GM12878 (cell line): ENCODE data around the gene THAP4.

Experiments
- EZH2 ChIP-seq: IDR thresholded peaks from 2 replicates; pipeline ENCODE4 v1.6.1; 2012; ENCODE audit warnings: low read depth, mild to moderate bottlenecking, control low read depth, inconsistent platforms, low read length, borderline replicate concordance; ENCODE audit not compliant: control insufficient read depth
- GABPA ChIP-seq: IDR thresholded peaks from 2 replicates; pipeline ENCODE4 v1.6.1; 2014; ENCODE audit warnings: antibody characterized with exemption, low read depth, mild to moderate bottlenecking, inconsistent platforms
- JUND ChIP-seq: IDR thresholded peaks from 2 replicates; pipeline ENCODE4 v1.6.1; 2012; ENCODE audit warnings: low read depth, mild to moderate bottlenecking, low read length, improper control_type of control experiment, moderate library complexity
- TF ChIP-seq, protein P1 (sequence below): fragments of 450-650 bp; IDR thresholded peaks from 2 replicates; pipeline ENCODE4 v1.6.1; 2017; ENCODE audit warnings: mild to moderate bottlenecking

DNA sequence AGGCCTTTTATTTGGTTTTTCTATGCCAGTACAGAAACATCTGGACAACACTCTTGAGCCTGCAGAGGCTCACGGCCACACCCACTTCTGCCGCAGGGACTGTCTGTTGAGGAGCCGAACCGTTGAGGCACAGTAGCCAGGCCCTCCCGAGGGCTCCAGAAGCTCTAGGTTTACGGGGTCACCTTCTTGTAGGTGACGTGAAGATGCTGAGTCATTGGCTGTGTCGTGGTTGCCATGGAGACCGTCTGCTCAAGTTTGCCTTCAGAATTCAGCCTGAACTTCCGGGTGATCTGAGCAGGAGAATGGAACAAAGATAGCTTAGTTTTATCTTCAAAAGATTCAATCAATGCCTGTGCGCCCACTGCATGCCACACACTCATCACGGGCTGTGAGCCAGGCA is 52.5 kb downstream of the THAP4 start:
- TF ChIP-seq, protein P1, sequence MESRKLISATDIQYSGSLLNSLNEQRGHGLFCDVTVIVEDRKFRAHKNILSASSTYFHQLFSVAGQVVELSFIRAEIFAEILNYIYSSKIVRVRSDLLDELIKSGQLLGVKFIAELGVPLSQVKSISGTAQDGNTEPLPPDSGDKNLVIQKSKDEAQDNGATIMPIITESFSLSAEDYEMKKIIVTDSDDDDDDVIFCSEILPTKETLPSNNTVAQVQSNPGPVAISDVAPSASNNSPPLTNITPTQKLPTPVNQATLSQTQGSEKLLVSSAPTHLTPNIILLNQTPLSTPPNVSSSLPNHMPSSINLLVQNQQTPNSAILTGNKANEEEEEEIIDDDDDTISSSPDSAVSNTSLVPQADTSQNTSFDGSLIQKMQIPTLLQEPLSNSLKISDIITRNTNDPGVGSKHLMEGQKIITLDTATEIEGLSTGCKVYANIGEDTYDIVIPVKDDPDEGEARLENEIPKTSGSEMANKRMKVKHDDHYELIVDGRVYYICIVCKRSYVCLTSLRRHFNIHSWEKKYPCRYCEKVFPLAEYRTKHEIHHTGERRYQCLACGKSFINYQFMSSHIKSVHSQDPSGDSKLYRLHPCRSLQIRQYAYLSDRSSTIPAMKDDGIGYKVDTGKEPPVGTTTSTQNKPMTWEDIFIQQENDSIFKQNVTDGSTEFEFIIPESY = no peak
- TF ChIP-seq GABPA = no peak
- no peak for TF ChIP-seq JUND
- TF ChIP-seq EZH2 = no peak
